ENCODE results near the gene CD300LF.

DNA sequence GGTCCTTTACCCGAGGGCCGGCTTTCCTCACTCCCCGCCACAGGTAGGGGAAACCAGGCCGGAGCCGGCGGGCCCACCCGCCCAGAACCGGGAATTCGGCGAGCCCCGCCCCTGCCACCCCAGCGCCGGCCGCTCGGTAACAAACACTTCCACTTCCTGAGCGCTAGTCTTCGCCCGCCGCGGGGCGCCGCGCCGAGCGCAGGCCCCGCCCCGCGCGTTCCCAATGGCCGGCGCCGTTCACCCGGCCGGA lies 35.5 kb upstream of the CD300LF start:
- TF ChIP-seq, protein P1, sequence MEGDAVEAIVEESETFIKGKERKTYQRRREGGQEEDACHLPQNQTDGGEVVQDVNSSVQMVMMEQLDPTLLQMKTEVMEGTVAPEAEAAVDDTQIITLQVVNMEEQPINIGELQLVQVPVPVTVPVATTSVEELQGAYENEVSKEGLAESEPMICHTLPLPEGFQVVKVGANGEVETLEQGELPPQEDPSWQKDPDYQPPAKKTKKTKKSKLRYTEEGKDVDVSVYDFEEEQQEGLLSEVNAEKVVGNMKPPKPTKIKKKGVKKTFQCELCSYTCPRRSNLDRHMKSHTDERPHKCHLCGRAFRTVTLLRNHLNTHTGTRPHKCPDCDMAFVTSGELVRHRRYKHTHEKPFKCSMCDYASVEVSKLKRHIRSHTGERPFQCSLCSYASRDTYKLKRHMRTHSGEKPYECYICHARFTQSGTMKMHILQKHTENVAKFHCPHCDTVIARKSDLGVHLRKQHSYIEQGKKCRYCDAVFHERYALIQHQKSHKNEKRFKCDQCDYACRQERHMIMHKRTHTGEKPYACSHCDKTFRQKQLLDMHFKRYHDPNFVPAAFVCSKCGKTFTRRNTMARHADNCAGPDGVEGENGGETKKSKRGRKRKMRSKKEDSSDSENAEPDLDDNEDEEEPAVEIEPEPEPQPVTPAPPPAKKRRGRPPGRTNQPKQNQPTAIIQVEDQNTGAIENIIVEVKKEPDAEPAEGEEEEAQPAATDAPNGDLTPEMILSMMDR (IDR thresholded peaks at IDR 0.05 in 8 of 11, conservative IDR thresholded peaks at IDR 0.05 in 3 of 11), result peak in 6 of 11 experiments; percentile 39 to 74 (median 48)
- no peak for TF ChIP-seq POLR2AphosphoS5 (IDR thresholded peaks at IDR 0.05)
